H1 (cell line): ENCODE data around the gene CTPS1. TPM values are rescaled to one million over a fixed set of nuclear protein-coding genes. Genes with fewer than 3 reads are reported as not detected.

Source experiments
- BCL11A ChIP-seq, 2 experiments: IDR thresholded peaks; one replicate each; pipeline ENCODE4 v1.6.1; 2011; ENCODE audit warnings: low read depth in 2 of 2, low read length in 2 of 2, mild to moderate bottlenecking in 2 of 2
- CBX8 ChIP-seq: fragments of 300-800, 300-1000 bp; sonication (generic); IDR thresholded peaks from 2 replicates; pipeline ENCODE4 v1.7.1; 2016; ENCODE audit warnings: low read depth, low read length, borderline replicate concordance
- CHD2 ChIP-seq: IDR thresholded peaks from 2 replicates; pipeline ENCODE4 v1.6.1; 2012; ENCODE audit warnings: low read length, improper control_type of control experiment
- EGR1 ChIP-seq: IDR thresholded peaks from 2 replicates; pipeline ENCODE4 v1.6.1; 2011; ENCODE audit warnings: low read depth, low read length, borderline replicate concordance
- EP300 ChIP-seq, 2 experiments: IDR thresholded peaks; 1 replicate in 1 of 2; 2 replicates in 1 of 2; pipeline ENCODE4 v1.6.1; 2011 to 2012; ENCODE audit warnings: low read depth in 2 of 2, low read length in 2 of 2, mild to moderate bottlenecking in 2 of 2, borderline replicate concordance in 1 of 2, inconsistent platforms in 1 of 2, moderate library complexity in 1 of 2
- KDM1A ChIP-seq: fragments of 200-600, 300-600 bp; sonication (generic); IDR thresholded peaks from 2 replicates; pipeline ENCODE4 v1.7.1; 2016; ENCODE audit warnings: mild to moderate bottlenecking, low read length, borderline replicate concordance
- MAFK ChIP-seq: IDR thresholded peaks from 2 replicates; pipeline ENCODE4 v1.6.1; 2012; ENCODE audit warnings: low read depth, mild to moderate bottlenecking, improper control_type of control experiment, low read length
- NANOG ChIP-seq: IDR thresholded peaks from 2 replicates; pipeline ENCODE4 v1.6.1; 2011; ENCODE audit warnings: low read length, low read depth, mild to moderate bottlenecking, inconsistent platforms; ENCODE audit not compliant: insufficient read depth, poor library complexity, severe bottlenecking
- NRF1 ChIP-seq: IDR thresholded peaks from 2 replicates; pipeline ENCODE4 v1.6.1; 2011; ENCODE audit warnings: mild to moderate bottlenecking, low read depth, low read length, improper control_type of control experiment
- RAD21 ChIP-seq, 2 experiments: IDR thresholded peaks in 1 of 2; conservative IDR thresholded peaks in 1 of 2; 2 replicates each; pipeline ENCODE4 v1.6.1; 2011; ENCODE audit warnings: low read depth in 2 of 2, low read length in 2 of 2, improper control_type of control experiment in 1 of 2, inconsistent platforms in 1 of 2, mild to moderate bottlenecking in 1 of 2, moderate library complexity in 1 of 2
- SAP30 ChIP-seq: fragments of 300-600 bp; sonication (generic); IDR thresholded peaks from 2 replicates; pipeline ENCODE4 v1.7.1; 2012; ENCODE audit warnings: low read length, moderate library complexity, mild to moderate bottlenecking, inconsistent platforms; ENCODE audit not compliant: insufficient read depth, insufficient replicate concordance
- SIN3A ChIP-seq, 2 experiments: IDR thresholded peaks in 1 of 2; conservative IDR thresholded peaks in 1 of 2; 2 replicates each; pipeline ENCODE4 v1.6.1; 2011 to 2012; ENCODE audit warnings: low read length in 2 of 2, improper control_type of control experiment in 1 of 2, low read depth in 1 of 2, mild to moderate bottlenecking in 1 of 2
- SIRT6 ChIP-seq: IDR thresholded peaks from one replicate; pipeline ENCODE4 v1.7.1; 2012; ENCODE audit warnings: low read length, inconsistent platforms
- SP4 ChIP-seq: IDR thresholded peaks from 2 replicates; pipeline ENCODE4 v1.6.1; 2012; ENCODE audit warnings: low read length, inconsistent platforms
- TAF1 ChIP-seq: IDR thresholded peaks from 2 replicates; pipeline ENCODE4 v1.6.1; 2011; ENCODE audit warnings: mild to moderate bottlenecking, low read depth, low read length
- YY1 ChIP-seq: IDR thresholded peaks from 2 replicates; pipeline ENCODE4 v1.6.1; 2011; ENCODE audit warnings: low read depth, mild to moderate bottlenecking, low read length
- polyA plus RNA-seq, 7 experiments: library from polyadenylated mRNA; depleted of rRNA in 3 of 7; stranded (reverse) in 5 of 7; unstranded in 2 of 7; fragments of >200 nt in 5 of 7; fragments of 200-250 nt in 2 of 7; gene quantifications; 1 replicate in 5 of 7; 2 replicates in 1 of 7; 4 replicates in 1 of 7; pipeline versions ENCODE4 v1.2.1 to v1.2.3, GENCODE V29; 2011 to 2013; ENCODE audit warnings: missing spikeins in 2 of 7, mixed read lengths in 2 of 7
- total RNA-seq: library from RNA; stranded (reverse); fragmentation: NEBNext Ultra II Directional; extraction: Animal tissue kit (Norgen Biotek cat#: 25700); gene quantifications from 2 replicates; pipeline ENCODE4 v1.2.1, GENCODE V29; 2021
- TF ChIP-seq, protein P1 (sequence below), 3 experiments: IDR thresholded peaks; 1 replicate in 2 of 3; 2 replicates in 1 of 3; pipeline versions ENCODE4 v1.5.1 to v1.6.1; 2011; ENCODE audit warnings: low read length in 3 of 3, mild to moderate bottlenecking in 3 of 3, inconsistent platforms in 2 of 3, low read depth in 1 of 3, moderate library complexity in 1 of 3; ENCODE audit not compliant: insufficient read depth in 1 of 3; ENCODE audit errors: control extremely low read depth in 1 of 3
- TF ChIP-seq, protein P2 (sequence below): IDR thresholded peaks from 2 replicates; pipeline ENCODE4 v1.6.1; 2012; ENCODE audit warnings: inconsistent platforms
- TF ChIP-seq, protein P3 (sequence below): IDR thresholded peaks from 2 replicates; pipeline ENCODE4 v1.6.1; 2011; ENCODE audit warnings: low read depth, mild to moderate bottlenecking, low read length; ENCODE audit not compliant: insufficient read depth

The CTPS1 gene
- total and polyA plus RNA-seq, 2 of the 8 experiments (the other 6 are each of a cell fraction or from before 2014, with no cell fraction given): 35.5 to 103 TPM

DNA sequence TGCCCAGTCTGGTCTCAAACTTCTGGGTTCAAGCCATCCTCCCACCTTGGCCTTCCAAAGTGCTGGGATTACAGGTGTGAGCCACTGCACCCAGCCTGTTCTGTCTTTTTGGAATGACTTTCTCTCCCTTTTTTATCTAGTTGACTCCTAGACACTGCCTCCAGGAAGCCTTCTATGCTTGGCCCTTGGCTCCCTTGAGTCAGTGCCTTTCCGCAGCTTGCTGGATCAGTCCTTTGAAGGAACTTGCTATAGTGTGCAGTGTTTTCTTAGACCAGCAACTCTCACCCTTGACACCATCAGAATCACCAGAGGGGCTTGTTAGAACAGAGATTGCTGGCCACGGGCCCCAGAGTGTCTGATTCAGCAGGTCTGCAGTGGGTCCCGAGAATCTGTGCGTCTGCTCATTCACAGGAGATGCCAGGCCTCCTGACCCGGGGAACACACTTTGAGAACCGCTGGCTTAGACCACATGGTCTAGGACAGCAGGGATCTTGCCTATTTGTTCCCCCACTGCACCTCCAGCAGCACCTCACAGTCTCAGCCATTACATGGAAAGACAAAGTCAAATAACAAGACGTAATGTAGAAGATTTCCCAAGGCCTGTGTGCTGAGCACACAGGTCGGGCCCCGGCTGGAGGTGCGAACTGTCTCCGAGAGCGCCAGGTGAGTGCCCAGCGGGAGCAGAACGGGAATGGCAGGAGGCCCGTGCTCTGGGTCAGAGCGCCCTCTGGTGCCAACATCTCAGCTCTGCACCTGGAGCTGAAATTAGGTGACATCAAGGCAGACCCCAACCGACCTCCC is 27.4 kb upstream of the CTPS1 start (continued):
- no peak for TF ChIP-seq CBX8
- no peak for TF ChIP-seq KDM1A
- no peak for TF ChIP-seq NRF1
- TF ChIP-seq EGR1: no peak
- TF ChIP-seq EP300 (IDR thresholded peaks at IDR 0.05; ENCODE audit: borderline replicate concordance in 1 of 2, low read depth in 2 of 2, low read length in 2 of 2): no peak
- TF ChIP-seq BCL11A (IDR thresholded peaks at IDR 0.05; ENCODE audit: low read depth in 2 of 2, low read length in 2 of 2): no peak
- TF ChIP-seq, protein P1, sequence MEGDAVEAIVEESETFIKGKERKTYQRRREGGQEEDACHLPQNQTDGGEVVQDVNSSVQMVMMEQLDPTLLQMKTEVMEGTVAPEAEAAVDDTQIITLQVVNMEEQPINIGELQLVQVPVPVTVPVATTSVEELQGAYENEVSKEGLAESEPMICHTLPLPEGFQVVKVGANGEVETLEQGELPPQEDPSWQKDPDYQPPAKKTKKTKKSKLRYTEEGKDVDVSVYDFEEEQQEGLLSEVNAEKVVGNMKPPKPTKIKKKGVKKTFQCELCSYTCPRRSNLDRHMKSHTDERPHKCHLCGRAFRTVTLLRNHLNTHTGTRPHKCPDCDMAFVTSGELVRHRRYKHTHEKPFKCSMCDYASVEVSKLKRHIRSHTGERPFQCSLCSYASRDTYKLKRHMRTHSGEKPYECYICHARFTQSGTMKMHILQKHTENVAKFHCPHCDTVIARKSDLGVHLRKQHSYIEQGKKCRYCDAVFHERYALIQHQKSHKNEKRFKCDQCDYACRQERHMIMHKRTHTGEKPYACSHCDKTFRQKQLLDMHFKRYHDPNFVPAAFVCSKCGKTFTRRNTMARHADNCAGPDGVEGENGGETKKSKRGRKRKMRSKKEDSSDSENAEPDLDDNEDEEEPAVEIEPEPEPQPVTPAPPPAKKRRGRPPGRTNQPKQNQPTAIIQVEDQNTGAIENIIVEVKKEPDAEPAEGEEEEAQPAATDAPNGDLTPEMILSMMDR (IDR thresholded peaks at IDR 0.05; ENCODE audit: control extremely low read depth in 1 of 3, insufficient read depth in 1 of 3, low read depth in 1 of 3, low read length in 3 of 3): peak; percentile 94 to 98 (median 97)
- TF ChIP-seq, protein P2, sequence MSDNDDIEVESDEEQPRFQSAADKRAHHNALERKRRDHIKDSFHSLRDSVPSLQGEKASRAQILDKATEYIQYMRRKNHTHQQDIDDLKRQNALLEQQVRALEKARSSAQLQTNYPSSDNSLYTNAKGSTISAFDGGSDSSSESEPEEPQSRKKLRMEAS: peak; percentile 64
- no peak for TF ChIP-seq SIRT6
- TF ChIP-seq MAFK: no peak
- peak; percentile 80 for TF ChIP-seq YY1
- peak; percentile 99 for TF ChIP-seq RAD21 (IDR thresholded peaks at IDR 0.05 in 1 of 2, conservative IDR thresholded peaks at IDR 0.05 in 1 of 2; ENCODE audit: low read depth in 2 of 2, low read length in 2 of 2)
- no peak; a peak in 1 of 4 replicates for TF ChIP-seq SIN3A (conservative IDR thresholded peaks at IDR 0.05 in 1 of 2, IDR thresholded peaks at IDR 0.05 in 1 of 2; ENCODE audit: low read depth in 1 of 2, low read length in 2 of 2)
- peak; percentile 49; the same call in 1 of the 2 replicates for TF ChIP-seq CHD2
- peak; percentile 33 for TF ChIP-seq NANOG
- no peak for TF ChIP-seq TAF1
- TF ChIP-seq SAP30: no peak
- TF ChIP-seq, protein P3, sequence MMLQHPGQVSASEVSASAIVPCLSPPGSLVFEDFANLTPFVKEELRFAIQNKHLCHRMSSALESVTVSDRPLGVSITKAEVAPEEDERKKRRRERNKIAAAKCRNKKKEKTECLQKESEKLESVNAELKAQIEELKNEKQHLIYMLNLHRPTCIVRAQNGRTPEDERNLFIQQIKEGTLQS: peak; percentile 18; the same call in 1 of the 2 replicates
- no peak; the same call in 1 of the 2 replicates for TF ChIP-seq SP4
